GM21447 (cell line): ENCODE data around the gene PNO1.

ENCODE experiments used
- ATAC-seq: cut with Tn5 transposase; IDR thresholded peaks from one replicate; pipeline ENCODE4 v1.9.1; 2021; ENCODE audit not compliant: unreplicated experiment

The PNO1 gene

DNA sequence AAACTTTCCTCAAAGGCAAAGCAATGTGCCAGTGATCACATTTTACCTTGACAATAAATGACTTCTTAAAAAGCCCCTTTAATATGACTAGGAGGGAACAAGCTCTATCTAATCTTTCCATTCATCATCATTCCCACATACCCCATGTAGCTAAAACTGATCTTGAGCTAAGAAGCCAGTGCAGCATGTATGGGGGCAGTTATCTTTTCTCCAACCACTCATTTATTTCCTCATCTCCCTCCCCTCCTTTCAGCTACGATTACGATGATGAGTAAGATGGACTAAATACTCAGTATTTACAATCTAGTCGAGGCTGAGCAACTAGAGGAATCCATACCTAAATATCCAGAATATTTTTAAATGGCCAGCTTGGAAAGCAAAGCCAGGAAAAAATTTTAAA is 35.5 kb downstream of the PNO1 start:
- no peak for ATAC-seq

DNA sequence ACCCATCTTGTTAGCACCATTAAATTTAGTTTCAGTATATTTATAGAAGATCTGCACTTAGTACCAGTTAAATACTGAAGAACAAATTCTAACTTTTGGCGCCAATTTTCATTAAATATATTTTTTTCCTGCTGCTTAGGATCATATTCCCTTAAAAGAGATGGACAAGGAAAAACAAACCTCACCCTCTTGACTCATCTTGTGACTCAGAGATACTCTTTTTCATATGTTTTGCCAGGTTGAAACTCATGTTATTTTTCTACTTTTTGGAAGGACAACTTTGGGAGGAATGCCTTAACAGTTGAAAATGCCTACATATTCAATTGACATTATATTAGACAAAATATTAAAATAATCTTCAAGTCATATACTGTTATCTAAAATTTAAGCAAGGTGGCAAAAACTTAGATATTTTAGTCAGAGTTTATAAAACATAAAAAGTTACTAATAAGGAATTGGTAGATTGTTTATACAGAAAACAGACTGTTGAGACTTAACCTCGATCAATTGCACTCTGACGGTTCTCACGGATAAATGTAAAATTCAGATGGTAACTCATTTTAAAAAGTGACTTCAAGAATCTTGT is 36.2 kb downstream of the PNO1 start:
- ATAC-seq = no peak

DNA sequence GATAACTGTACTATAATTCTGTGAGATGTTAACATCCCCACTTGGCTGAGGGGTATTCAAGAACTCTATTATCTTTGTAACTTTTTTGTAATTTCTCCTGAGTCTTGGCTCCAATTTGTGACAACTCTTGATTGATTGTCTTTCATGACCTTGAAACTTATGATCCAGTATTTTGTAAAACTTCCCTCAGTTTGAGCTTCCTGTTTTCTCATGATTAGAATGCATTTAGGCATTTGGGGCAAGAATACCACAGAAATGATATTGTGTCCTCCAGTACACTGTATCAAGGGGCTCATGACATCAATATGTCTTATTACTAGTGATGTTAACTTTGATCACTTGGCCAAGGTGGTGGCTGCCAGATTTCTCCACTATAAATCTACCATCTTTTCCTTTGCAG is 37.4 kb downstream of the PNO1 start:
- no peak for ATAC-seq

DNA sequence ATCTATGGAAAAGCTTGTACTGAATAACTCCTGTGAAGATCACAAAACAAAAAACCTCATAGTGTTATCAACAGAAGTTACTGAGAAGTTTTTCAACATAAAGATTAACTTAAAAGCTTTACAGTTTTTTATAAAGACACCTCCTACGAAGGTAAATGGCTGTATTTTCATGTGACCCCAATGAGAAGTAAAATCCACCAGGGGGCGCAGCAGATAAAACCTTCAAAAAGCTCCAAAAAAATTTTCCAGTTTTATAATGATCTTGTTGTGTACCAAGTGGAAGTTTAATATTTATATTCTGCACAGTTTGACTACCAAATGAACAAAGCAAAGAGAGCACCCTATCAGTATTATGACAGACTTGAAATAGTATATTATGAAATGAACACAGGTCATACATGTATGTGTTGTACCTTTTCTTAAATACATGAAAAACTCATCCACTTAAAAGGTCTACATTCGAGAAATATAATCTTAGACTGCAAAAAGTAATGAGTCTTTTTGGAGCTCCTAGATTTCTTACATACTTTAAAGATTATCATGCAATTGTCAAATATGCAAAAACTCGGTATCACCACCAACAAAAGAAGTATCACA is 38.5 kb downstream of the PNO1 start:
- no peak for ATAC-seq

DNA sequence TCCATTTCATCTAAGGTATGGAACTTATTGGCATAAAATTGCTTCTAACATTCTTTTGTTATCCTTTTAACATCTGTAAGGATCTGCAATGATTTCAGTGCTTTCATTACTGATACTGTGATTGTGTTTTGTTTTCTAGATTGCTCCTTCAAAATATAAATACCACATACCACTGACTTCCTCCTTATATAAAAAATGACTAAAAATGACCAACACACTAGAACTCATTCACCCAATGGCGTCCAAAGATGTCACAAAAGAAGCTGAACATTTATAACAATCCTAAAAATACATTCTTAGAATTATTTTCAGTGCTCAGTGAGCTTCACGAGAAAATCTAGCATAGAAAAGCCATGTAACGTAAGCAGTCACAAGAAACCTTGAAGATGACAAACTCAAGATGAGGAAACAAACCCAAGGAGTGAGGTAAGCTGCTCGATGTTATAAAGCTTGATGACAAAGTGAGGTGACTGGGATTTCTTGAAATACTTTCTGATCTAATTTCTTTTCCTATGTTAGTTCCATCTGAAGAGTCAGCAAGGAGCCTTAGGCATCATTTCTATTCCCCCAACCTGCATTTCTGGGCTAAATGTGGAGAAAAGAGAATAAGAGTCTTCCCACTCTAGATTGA is 42.6 kb downstream of the PNO1 start:
- no peak for ATAC-seq

DNA sequence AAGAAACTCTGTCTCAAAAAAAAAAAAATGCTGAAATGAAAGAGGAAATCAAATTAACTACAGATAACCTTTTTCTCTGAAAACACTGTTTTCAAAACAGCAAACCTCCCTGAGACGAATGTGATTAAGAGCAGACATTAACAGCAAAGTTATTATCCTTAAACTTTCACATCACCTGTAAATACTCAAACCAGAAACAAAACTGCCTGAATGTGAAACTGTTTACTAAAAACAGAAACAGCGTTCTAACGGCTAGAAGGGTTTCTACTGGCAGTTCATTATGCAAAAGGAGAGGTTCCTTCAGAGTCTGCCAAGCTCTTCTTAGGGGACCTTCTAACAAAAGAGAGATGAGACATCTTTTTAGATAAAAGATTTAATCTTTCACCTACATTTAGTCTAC is 45.9 kb downstream of the PNO1 start:
- ATAC-seq = peak; percentile 94

DNA sequence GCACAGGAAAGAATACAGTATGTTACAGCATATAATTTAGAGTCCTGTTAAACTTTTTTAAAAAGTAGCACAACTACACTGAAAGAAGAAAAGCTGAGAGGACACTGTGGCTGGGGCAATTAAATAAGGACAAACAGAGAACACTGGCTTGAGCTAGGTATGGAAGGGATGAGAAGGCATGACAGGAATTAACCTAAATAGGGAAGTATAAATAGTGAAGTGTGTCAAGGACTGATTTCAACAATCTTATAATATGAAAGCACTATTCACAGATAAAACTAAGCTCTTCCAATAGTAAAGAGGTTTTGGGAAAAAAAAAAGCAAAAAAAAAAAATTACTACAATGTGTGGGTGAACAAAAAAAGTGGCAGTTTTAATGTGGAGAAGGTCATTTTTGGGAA is 49.1 kb downstream of the PNO1 start:
- ATAC-seq = no peak

DNA sequence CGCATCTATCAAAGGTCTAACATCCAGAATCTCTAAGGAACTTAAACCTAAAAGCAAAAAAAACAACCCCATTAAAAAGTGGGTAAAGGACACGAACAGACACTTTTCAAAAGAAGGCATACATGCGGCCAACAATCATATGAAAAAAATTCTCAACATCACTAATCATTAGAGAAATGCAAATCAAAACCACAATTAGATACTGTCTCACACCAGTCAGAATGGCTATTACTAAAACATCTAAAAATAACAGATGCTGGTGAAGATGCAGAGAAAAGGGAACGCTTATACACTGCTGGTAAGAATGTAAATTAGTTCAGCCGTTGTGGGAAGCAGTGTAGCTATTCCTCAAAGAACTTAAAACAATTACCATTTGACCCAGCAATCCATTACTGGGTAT is 56.7 kb downstream of the PNO1 start:
- peak; percentile 71 for ATAC-seq

DNA sequence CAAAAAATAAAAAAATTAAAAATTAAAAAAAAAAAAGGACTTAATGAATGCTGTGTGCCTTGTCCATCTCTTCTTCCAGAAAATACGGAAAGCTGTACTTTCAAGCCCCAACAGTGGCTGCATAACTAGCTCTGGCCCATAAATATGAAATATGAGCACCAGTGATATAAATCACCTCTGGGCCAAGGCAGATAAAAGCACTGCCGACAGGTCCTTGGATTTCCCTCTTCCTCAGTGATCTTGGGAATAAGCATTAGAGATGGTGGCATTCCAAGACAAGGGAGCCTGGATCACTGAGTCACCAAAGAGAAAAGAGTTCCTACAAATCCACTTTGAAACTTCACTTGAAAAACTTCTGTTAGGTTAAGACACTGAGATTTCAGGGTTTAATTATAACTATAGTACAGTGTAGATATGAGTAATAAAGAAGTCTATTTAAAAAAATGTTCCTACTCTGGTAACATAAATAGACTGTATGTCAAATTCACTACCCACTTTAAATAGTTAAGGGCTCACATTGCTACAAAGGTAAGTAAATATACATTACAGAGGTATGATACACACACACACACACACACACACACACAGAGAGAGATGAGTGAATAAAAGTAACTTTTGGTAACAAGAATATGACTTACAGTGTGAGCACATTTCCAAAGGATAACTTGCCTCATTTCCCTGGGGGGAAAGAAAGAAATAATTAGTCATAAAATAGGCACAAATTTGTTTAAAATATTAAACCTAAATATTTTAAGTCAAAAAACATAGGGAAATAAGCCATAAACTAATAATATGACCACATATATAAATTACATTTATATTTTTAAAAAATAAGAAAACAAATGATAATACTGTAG is 59.0 kb downstream of the PNO1 start:
- ATAC-seq = no peak

DNA sequence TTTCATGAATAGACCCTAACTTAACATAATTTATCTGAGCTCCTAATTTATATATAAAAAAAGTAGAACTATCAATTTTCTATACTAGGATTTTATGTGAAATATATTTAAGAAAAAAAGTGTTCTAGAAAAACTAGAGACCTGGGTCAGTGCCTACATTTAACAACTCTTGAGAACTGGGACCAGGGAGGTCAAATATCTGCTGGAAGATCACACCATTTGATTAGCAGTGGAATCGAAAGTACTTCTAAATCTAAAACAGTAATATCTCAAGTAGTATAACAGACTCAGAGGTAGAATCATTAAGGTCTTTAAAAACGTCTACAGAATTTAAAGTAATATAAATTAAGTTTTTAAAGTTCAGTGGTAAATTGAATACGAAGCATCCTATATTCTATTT is 60.0 kb downstream of the PNO1 start:
- ATAC-seq = no peak

GRCh38 chr2:68218343-68218901 is 60.7 kb downstream of the PNO1 start:
- no peak for ATAC-seq

DNA sequence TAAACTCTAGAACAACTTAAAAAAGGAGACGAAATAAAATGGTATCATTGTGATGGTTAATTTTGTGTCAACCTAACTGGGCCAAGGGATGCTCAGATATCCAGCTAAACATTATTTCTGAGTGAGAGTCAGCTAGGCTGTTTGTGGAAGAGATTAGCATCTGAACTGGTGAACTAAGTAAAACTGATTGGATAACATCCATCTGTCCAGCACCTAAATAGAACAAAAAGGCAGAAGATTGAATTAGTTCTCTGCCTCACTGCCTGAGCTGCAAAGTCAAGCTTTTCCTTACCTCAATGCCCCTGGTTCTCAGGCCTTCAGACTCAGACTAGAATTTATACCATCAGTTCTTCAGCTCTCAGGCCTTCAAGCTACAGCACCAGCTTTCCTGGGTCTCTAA is 64.6 kb downstream of the PNO1 start:
- no peak for ATAC-seq

DNA sequence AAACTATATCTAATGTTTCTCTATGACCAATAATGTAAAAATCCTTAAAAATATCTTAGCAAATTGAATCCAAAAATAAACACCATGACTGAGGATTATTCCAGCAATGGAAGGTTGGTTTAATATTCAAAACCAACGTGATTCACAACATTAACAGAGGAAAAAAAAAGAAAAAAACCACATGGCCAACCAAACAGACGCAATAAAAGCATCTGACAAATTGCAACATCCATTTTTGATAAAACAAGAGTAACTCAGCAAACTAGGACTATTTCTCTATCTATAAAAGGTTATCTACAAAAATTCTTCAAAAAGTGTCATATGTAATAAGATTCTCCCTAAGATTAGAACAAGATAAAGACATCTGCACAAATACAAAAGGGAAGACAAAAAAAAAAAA is 65.7 kb downstream of the PNO1 start:
- no peak for ATAC-seq

DNA sequence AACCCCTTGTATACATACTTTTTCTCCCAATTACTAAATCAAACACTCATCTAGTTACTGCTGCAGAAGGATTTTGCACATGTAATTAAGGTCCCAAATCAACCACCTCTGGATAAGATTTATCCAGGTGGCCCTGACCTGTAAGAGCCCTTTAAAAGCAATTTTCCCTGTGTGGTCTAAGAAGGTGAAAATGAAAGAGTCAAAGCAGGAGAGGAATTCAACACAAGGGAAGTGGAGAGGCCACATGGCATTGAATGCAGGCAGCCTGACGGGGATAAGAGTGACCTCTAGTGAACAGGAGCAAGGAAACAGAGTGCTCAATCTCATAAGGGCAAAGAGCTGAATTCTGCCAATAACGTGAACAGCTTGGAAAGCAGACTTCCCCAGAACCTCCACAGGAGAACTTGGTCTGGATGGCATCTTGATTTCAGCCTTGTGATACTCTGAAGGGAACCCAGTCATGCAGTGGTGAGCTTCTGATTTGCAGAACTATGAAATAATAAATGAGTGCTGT is 67.5 kb downstream of the PNO1 start:
- ATAC-seq = peak; percentile 86
